ENCODE data around the gene PCYT2. TPM values are rescaled to one million over a fixed set of nuclear protein-coding genes. Genes with fewer than 3 reads are reported as not detected.

Gene PCYT2
- total and polyA plus RNA-seq, 3 experiments from 2014 or later, result 30.3 to 35.7 (median 31.6) TPM

DNA sequence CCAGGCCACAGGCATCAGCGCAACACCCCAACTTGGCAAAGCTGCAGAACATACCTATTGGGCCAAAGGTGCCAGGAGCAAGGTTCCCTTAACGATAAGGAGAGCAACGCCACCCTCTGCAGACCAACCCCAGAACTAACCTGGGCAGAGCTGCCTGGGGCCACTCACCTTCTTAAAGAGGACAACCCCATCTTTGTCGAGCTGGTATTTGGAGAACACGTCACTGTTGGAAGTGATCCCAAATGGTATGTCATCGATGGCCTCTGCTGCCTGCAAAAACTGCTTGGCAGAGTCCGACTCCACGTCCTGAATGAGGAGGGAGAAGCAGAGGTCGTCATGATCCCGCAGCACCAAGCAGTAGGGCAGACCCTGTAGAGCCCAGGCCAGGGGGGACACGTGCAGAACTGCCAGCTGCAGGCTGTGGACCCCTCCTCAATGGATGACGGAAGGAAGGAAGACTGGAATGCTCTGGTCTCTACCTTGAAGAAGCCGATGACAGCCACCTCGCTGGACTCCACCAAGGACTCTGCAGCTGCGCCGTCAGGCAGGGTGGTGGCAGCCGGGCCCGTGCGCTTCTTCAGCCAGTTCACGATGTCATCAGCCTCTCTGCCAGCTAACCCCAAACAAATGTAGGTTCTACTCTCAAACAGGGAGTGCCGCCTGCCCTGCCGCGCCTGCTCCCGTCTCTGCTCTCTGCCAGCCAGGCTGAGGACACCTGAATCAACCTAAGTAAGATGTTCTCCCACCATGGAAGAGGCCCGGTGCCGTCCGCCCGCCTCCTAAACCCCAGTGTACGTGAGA, 56.0 kb downstream of the PCYT2 start:
- H3K36me3 ChIP-seq (ENCODE audit: insufficient read depth, low read length), result peaks cover 37% of the 10 kb centered on the region
- no peaks in the 10 kb centered on the region for H3K9me3 ChIP-seq (ENCODE audit: low read length)
- ChIA-PET CTCF (interaction anchor here (1.0 kb wide), 1 partner anchor 14 kb away, joined by 3 read pairs; no protein-coding TSS in a partner anchor), POLR2A (interaction anchor here (0.7 kb wide), 1 partner anchor 12 kb away, joined by 3 read pairs; no protein-coding TSS in a partner anchor)
- peaks cover 22% of the 10 kb centered on the region for H3K4me1 ChIP-seq (ENCODE audit: insufficient read depth, low read length)
- no peak overlapping the region for H3K4me3 ChIP-seq (ENCODE audit: low read length)
- Mint-ChIP-seq H3K27ac (peak overlapping the region in 1 of 8 donors; percentile 24), H3K4me3 (no peak overlapping the region), H3K27me3 (no peaks in the 10 kb centered on the region), H3K36me3 (peaks cover 0 to 72% (median 0%) of the 10 kb centered on the region in 3 donors), H3K4me1 (peaks cover 9 to 34% (median 20%) of the 10 kb centered on the region in 3 donors), H3K9me3 (no peaks in the 10 kb centered on the region)
- H3K27ac ChIP-seq (ENCODE audit: low read depth, low read length), result no peak overlapping the region
- no peaks in the 10 kb centered on the region for H3K27me3 ChIP-seq (ENCODE audit: insufficient read depth, low read length, poor library complexity, severe bottlenecking)
- no peak for DNase-seq

DNA sequence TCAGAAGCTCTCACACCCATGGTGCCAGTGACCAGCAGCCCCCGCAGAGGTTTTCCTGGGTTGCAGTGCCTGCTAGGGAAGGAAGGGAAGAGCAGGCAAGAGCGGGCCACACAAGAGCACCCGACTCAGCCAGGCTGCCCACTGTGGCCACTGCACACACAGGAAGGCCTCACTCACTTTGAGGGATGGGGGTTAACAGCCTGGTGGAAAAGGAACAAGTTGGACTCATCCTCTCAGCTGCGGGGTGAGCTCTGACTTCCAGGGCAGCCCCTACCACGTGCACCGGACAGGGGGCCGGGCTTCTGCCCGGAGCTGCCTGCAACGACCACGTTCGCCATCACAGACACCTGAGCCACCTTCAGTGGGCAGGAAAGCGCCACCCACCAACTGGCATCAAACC, 59.0 kb downstream of the PCYT2 start:
- no peak for DNase-seq
- no peak overlapping the region for H3K27ac ChIP-seq (ENCODE audit: low read depth, low read length)
- ChIA-PET POLR2A (interaction anchor here (1.1 kb wide), 1 partner anchor 8 kb away, joined by 7 read pairs; no protein-coding TSS in a partner anchor), CTCF (no interaction called here)
- peak overlapping the region in 1 of 8 donors; percentile 43 for H3K27ac Mint-ChIP-seq
- peaks cover 36% of the 10 kb centered on the region for H3K36me3 ChIP-seq (ENCODE audit: insufficient read depth, low read length)
- H3K4me1 ChIP-seq (ENCODE audit: insufficient read depth, low read length), result no peaks in the 10 kb centered on the region
- H3K9me3 ChIP-seq (ENCODE audit: low read length), result no peaks in the 10 kb centered on the region
- H3K27me3 Mint-ChIP-seq, result no peaks in the 10 kb centered on the region
- H3K9me3 Mint-ChIP-seq, result no peaks in the 10 kb centered on the region
- H3K4me3 Mint-ChIP-seq, result no peak overlapping the region
- H3K4me3 ChIP-seq (ENCODE audit: low read length), result no peak overlapping the region
- H3K36me3 Mint-ChIP-seq, result peaks cover 0 to 60% (median 1%) of the 10 kb centered on the region in 3 donors
- H3K27me3 ChIP-seq (ENCODE audit: insufficient read depth, low read length, poor library complexity, severe bottlenecking), result no peaks in the 10 kb centered on the region
- H3K4me1 Mint-ChIP-seq, result peaks cover 2 to 8% (median 5%) of the 10 kb centered on the region in 3 donors

DNA sequence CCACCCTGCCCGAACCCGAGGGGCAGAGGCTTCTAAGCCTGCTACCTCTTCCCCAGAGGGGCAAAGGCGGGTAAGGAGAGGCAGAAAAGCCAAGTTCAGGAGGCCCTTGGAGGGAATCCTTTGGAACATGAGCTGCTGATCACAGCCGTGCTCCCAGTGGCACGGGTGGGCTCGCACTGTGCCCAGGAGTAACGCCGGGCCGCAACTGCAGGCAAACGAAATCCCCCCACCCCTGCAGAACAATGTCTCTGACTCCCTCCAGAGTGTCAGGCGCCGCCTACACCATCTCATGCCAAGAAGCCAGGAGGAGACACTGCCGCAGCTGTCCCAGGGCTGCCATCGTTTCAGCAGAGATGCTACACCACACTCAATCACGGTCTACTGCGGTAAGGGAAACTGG, 59.8 kb downstream of the PCYT2 start:
- POLR2A ChIA-PET, result interaction anchor here (1.1 kb wide), 1 partner anchor 8 kb away, joined by 7 read pairs; no protein-coding TSS in a partner anchor
- Histone ChIP-seq H3K9me3 (ENCODE audit: low read length) (no peaks in the 10 kb centered on the region), H3K4me3 (ENCODE audit: low read length) (no peak overlapping the region), H3K27me3 (ENCODE audit: insufficient read depth, low read length, poor library complexity, severe bottlenecking) (no peaks in the 10 kb centered on the region), H3K4me1 (ENCODE audit: insufficient read depth, low read length) (no peaks in the 10 kb centered on the region), H3K27ac (ENCODE audit: low read depth, low read length) (no peak overlapping the region), H3K36me3 (ENCODE audit: insufficient read depth, low read length) (peaks cover 43% of the 10 kb centered on the region)
- Mint-ChIP-seq H3K4me1 (peaks cover 2 to 7% (median 5%) of the 10 kb centered on the region in 3 donors), H3K27me3 (no peaks in the 10 kb centered on the region), H3K4me3 (no peak overlapping the region), H3K36me3 (peaks cover 0 to 68% (median 1%) of the 10 kb centered on the region in 3 donors), H3K9me3 (no peaks in the 10 kb centered on the region), H3K27ac (peak overlapping the region in 1 of 8 donors; percentile 92)
- no peak for DNase-seq
- CTCF ChIA-PET, result no interaction called here

Other genes with a start within 250 kb of the PCYT2 start
- gene OXLD1, start 244.8 kb downstream of the PCYT2 start, total RNA-seq, result 10 to 100 TPM; 50.8 to 55.7 TPM
- gene OXLD1, start 244.8 kb downstream of the PCYT2 start, polyA plus RNA-seq, result 78.9 TPM
- 10 to 100 TPM; 68.6 to 70.7 TPM for gene CCDC137, start 244.7 kb downstream of the PCYT2 start, total RNA-seq
- 22.2 TPM for gene CCDC137, start 244.7 kb downstream of the PCYT2 start, polyA plus RNA-seq
- 10 to 100 TPM; 16.3 to 19.7 TPM for gene ARL16, start 227.6 kb downstream of the PCYT2 start, total RNA-seq
- 33.0 TPM for gene ARL16, start 227.6 kb downstream of the PCYT2 start, polyA plus RNA-seq
- 100 to 1,000 TPM; 122 to 135 TPM for gene HGS, start 227.4 kb downstream of the PCYT2 start, total RNA-seq
- gene HGS, start 227.4 kb downstream of the PCYT2 start, polyA plus RNA-seq, result 36.7 TPM
- gene MRPL12, start 208.0 kb downstream of the PCYT2 start, total RNA-seq, result 100 to 1,000 TPM; 246 to 255 TPM
- 53.6 TPM for gene MRPL12, start 208.0 kb downstream of the PCYT2 start, polyA plus RNA-seq
- gene SLC25A10, start 199.1 kb downstream of the PCYT2 start, total RNA-seq, result 10 to 100 TPM; 34.1 to 34.7 TPM
- 4.9 TPM for gene SLC25A10, start 199.1 kb downstream of the PCYT2 start, polyA plus RNA-seq
- not detected for gene GCGR, start 107.2 kb downstream of the PCYT2 start, total RNA-seq
- gene GCGR, start 107.2 kb downstream of the PCYT2 start, polyA plus RNA-seq, result not detected
- gene MCRIP1, start 78.1 kb downstream of the PCYT2 start, total RNA-seq, result 10 to 100 TPM; 56.1 to 57.0 TPM
- 76.1 TPM for gene MCRIP1, start 78.1 kb downstream of the PCYT2 start, polyA plus RNA-seq
- not detected for gene PPP1R27, start 76.3 kb downstream of the PCYT2 start, total RNA-seq
- not detected for gene PPP1R27, start 76.3 kb downstream of the PCYT2 start, polyA plus RNA-seq
- gene P4HB, start 50.9 kb downstream of the PCYT2 start, total RNA-seq, result 100 to 1,000 TPM; 463 to 482 TPM
- 342 TPM for gene P4HB, start 50.9 kb downstream of the PCYT2 start, polyA plus RNA-seq
- gene ARHGDIA, start 40.1 kb downstream of the PCYT2 start, total RNA-seq, result 100 to 1,000 TPM; 662 to 677 TPM
- gene ARHGDIA, start 40.1 kb downstream of the PCYT2 start, polyA plus RNA-seq, result 237 TPM
- 100 to 1,000 TPM; 326 to 337 TPM for gene ALYREF, start 19.8 kb downstream of the PCYT2 start, total RNA-seq
- 60.4 TPM for gene ALYREF, start 19.8 kb downstream of the PCYT2 start, polyA plus RNA-seq
- gene ANAPC11, start 19.7 kb downstream of the PCYT2 start, total RNA-seq, result 100 to 1,000 TPM; 146 to 149 TPM
- gene ANAPC11, start 19.7 kb downstream of the PCYT2 start, polyA plus RNA-seq, result 287 TPM
- under 1 TPM; 0.57 to 0.62 TPM for gene NPB, start 9.2 kb downstream of the PCYT2 start, total RNA-seq
- not detected for gene NPB, start 9.2 kb downstream of the PCYT2 start, polyA plus RNA-seq
- 10 to 100 TPM; 41.4 to 41.7 TPM for gene SIRT7, start 6.8 kb upstream of the PCYT2 start, total RNA-seq
- 40.1 TPM for gene SIRT7, start 6.8 kb upstream of the PCYT2 start, polyA plus RNA-seq
- gene MAFG, start 16.3 kb upstream of the PCYT2 start, total RNA-seq, result 10 to 100 TPM; 28.4 to 34.7 TPM
- 2.5 TPM for gene MAFG, start 16.3 kb upstream of the PCYT2 start, polyA plus RNA-seq
- gene PYCR1, start 25.9 kb upstream of the PCYT2 start, total RNA-seq, result 100 to 1,000 TPM; 128 to 138 TPM
- 0.63 TPM for gene PYCR1, start 25.9 kb upstream of the PCYT2 start, polyA plus RNA-seq
- gene MYADML2, start 35.8 kb upstream of the PCYT2 start, total RNA-seq, result not detected
- gene MYADML2, start 35.8 kb upstream of the PCYT2 start, polyA plus RNA-seq, result not detected
- under 1 TPM; 0.33 to 0.35 TPM for gene NOTUM, start 49.8 kb upstream of the PCYT2 start, total RNA-seq
- not detected for gene NOTUM, start 49.8 kb upstream of the PCYT2 start, polyA plus RNA-seq
- 10 to 100 TPM; 32.0 to 35.9 TPM for gene ASPSCR1, start 66.2 kb upstream of the PCYT2 start, total RNA-seq
- 29.2 TPM for gene ASPSCR1, start 66.2 kb upstream of the PCYT2 start, polyA plus RNA-seq
- 100 to 1,000 TPM; 143 to 158 TPM for gene CENPX, start 111.5 kb upstream of the PCYT2 start, total RNA-seq
- gene CENPX, start 111.5 kb upstream of the PCYT2 start, polyA plus RNA-seq, result 56.7 TPM
- gene LRRC45, start 111.9 kb upstream of the PCYT2 start, total RNA-seq, result 10 to 100 TPM; 26.8 to 27.6 TPM
- 10.1 TPM for gene LRRC45, start 111.9 kb upstream of the PCYT2 start, polyA plus RNA-seq
- 1 to 10 TPM; 4.2 to 4.5 TPM for gene RAC3, start 120.3 kb upstream of the PCYT2 start, total RNA-seq
- gene RAC3, start 120.3 kb upstream of the PCYT2 start, polyA plus RNA-seq, result not detected
- gene DCXR, start 126.3 kb upstream of the PCYT2 start, total RNA-seq, result 100 to 1,000 TPM; 117 to 127 TPM
- 108 TPM for gene DCXR, start 126.3 kb upstream of the PCYT2 start, polyA plus RNA-seq
- 10 to 100 TPM; 18.1 to 19.4 TPM for gene RFNG, start 140.4 kb upstream of the PCYT2 start, total RNA-seq
- 7.3 TPM for gene RFNG, start 140.4 kb upstream of the PCYT2 start, polyA plus RNA-seq
- gene GPS1, start 140.5 kb upstream of the PCYT2 start, total RNA-seq, result 100 to 1,000 TPM; 122 to 125 TPM
- gene GPS1, start 140.5 kb upstream of the PCYT2 start, polyA plus RNA-seq, result 151 TPM
- gene DUS1L, start 154.4 kb upstream of the PCYT2 start, total RNA-seq, result 100 to 1,000 TPM; 206 to 210 TPM
- 142 TPM for gene DUS1L, start 154.4 kb upstream of the PCYT2 start, polyA plus RNA-seq
- 100 to 1,000 TPM; 251 to 259 TPM for gene FASN, start 186.8 kb upstream of the PCYT2 start, total RNA-seq
- 2.7 TPM for gene FASN, start 186.8 kb upstream of the PCYT2 start, polyA plus RNA-seq